Fibroblast of skin of right quadriceps (primary cell): ENCODE data around the gene NDUFS7.

Experiments used
- DNase-seq: peaks from one replicate; pipeline ENCODE4 v3.0.0-alpha.2; 2013

NDUFS7 gene

DNA sequence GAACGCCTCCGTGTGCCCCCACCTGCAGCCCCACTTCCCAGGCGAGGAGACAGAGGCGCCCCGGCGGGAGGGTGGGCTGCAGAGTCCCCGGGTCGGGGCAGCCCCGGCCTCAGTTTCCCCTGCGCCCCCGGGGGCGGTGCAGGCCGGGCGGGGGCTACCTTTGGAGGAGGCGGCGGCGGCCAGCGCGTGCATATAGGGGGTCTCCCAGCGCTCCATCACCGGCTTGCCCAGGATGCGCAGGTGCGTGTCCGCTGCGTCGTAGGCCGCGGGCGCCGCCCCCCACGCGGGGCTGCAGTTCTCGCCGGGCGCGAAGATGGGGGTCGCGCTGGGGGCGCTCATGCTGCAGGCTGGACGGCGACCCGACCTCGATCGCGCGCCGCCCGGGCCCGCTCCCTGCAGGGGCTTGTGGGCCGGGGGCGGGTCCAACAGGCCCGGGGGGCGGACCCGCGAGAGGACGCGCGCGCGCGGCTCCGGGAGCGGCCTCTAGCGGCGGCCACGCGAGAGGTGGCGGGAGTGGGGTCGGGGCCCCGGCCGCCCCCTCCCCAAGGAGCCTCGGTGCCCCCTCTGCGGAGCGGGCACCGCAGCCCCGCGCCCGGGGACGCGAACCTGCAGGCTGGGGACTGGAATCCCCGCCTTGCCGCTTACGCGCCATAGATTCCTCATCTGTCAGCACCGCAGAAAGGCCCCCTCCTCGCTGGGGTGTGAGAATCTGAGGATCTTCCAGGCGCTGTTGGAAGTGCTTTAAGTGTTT is 17.6 kb downstream of the NDUFS7 start, which contains the start of gene GAMT:
TSS of gene GAMT (minus strand) at position 405 of the 751 bp plus-strand sequence. CDS start at position 339, 66 bp downstream.
- peak; percentile 39 for DNase-seq

DNA sequence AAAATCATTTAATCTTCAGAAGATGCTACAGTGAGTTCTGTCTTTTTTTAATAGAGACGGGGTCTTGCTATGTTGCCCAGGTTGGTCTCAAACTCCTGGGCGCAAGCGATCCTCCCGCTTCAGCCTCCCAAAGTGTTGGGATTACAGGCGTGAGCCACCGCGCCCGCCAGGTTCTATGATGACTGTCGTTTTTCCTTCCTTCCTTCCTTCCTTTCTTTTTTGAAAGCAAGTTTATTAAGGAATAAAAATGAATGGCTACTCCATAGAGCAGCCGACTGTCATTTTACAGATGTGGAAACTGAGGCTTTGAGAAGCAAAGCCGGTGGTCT is 18.1 kb downstream of the NDUFS7 start:
- no peak for DNase-seq

DNA sequence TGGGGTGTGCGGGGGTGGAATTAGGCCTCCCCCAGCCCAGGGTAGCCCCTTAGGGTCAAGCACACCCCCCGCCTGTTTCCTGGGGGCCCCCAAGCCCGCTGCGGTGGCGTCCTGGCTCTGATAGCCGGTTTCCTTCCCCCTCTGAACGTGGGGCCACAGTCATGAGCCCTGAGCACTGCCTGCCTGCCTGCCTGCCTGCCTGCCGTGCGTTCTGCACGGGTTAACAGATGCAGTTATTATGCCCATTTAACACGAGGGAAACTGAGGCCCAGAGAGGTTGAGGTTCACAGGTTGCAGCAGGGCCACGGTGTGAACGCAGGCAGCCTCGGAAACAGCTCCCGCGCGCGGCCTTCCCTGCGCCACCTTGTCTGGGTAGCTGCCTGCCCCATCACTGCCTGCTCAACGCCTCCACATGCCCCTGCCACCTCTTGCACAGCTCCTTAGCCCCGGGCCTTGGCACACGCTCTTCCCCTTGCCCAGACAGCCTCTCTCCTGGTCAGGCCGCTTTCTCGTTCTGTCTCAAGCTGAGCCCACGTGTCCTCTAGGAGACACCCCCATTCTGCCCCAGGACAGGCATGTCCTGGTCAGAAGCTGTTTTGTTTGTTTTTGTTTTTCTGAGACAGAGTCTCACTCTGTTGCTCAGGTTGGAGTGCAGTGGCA is 18.8 kb downstream of the NDUFS7 start:
- DNase-seq = no peak

DNA sequence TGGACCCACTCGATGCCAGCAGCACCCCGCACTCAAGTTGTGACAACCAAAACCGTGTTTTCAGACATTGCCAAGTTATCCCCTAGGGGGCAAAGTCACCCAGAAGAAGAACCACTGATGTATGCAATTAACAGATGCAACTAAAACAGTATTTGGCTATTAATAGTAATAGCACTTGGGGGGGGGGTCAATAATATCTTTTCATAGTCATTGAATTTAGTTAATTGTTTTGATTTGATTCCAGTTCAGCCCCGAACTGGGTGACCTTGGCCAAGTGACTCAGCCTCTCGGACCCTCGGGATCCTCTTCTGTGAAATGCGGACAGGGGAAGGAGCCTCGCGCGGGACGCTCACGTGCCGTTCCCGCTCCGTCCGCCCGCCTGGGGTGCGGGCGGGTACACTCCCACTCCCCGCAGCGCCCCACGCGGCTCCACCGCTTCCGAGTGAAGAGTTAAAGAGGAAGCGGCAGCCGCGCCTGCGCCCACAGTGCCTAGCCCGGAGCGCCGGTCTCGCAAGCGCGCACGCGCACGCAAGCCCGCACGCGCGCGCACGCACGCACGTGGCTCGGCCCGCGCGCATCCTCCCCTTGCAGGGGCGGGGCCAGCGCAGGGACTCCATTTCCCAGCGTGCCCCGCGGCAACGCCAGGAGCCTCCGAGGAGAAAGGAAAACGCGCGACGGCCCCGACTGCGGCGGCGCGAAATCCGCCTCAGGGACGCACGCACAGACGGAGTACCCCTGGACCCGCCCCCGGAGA is 23.2 kb downstream of the NDUFS7 start:
- peak; percentile 99 for DNase-seq

DNA sequence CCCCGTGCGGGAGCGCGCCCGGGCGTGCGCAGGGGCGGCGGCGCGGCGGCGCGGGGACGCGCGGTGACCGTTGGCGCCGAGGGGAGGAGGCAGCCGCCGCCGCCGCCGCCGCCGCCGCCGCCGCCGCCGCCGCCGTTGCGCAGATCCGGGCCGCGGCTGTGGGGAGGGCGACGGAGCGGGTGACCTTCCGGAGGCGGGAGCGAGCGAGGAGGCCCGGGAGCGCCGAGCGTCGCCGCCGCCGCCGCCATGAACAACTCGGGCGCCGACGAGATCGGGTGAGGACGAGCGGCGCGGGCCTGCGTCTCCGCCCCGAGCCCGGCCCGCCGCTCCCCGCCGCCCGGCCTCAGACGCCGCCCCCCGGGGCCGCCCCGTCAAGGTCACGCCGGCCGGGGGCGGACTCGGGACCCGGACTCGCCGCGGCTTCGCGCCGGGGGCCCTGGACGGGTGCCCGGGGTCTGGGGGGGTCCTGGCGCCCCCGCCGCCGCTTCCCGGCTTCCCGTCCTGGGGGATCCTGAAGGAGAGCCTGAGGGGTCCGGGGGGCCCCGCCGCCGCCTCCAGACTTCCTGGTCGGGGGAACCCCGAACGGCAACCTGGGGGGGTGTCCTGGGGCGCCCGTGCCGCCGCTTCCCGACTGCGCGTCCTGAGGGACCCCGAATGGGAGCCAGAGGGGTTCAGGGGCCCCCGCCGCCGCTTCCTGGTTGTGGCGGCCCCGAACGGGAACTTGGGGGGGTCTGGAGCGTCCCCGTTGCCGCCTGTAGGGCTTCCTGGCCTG is 24.0 kb downstream of the NDUFS7 start, which contains the start of gene DAZAP1:
TSS of gene DAZAP1 (plus strand) at position 59 of the 772 bp plus-strand sequence. CDS start at position 247, 188 bp downstream.
- DNase-seq = peak; percentile 22

DNA sequence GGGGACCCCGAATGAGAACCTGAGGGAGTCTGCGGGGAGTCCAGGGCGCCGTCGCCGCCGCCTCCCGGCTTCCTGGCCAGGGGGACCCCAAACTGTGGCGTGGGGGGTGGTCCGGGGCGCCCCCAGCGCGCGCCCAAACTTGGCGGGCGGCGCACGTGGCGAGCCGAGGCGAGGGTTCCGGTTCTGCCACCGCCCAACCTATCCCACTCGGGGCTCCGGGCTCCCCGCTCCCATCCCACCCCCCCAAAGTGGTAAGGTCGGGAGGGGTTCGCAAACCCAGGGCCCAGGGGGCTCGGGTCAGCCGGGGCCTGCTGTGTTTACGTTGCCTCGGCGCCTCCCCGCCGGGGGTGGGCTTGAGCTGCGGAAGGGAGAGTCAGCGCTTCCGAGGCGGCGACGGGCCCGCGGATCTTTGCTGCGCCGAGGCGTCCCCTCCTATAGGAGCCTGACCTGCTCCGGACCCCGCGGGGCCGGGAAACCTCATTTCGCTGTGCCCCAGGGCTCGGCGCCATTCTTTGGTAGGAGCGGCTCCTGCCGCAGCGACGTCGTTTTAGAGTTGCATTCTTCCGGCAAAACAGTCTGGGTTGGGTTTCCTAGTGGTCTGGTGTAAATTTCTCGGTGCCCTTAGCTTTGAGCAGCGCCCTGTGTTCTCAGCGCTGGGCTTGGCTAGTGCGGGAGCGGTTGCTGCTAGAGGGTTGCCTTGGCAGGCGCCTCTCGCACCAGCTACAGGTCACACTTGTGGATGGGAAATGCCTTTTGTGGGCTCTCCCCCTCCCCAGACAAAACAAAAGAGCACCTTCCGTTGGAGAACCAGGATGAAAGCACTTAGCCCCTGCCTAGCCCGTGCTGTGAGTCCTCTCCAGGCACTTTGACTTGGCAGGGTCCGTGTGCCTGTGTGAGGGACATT is 24.8 kb downstream of the NDUFS7 start:
- peak; percentile 35 for DNase-seq

DNA sequence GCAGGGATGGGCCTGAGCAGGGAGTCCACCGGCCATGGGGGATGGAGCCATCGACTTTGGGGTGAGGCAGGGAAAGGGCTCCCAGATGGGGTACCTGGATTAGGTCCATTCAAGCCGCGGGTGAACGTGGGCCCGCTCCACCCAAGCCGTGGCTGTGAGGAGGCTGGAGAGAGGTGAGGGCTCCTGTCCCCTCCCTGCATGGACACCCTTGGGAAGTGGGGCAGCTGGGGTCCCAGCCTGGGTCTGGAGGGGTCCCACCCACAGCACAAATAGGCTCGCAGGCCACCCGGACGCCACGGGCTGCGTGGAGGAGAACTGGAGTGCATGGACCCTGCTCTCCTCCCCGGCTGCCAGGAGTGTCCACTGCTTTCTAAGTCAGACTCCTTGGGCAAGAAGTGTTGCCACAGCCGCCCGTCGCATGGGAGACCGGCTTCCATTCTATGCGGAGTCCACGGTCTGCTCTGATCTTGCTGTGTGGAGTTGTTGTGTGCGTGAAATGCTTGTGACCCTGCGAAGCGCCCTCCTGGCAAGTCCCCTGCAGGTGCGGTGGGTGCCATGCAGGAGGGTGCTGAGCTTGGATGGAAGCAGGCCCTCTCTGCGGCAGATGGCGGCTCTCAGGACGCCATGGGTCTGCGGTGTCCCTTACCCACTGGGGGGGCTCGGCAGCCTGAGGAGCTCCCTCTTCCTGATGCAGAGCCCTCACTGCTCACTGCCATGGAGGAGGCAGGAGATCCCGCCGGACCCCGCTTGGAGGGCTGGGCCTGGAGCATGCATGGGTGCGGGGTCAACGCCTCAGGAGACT is 25.7 kb downstream of the NDUFS7 start:
- no peak for DNase-seq

DNA sequence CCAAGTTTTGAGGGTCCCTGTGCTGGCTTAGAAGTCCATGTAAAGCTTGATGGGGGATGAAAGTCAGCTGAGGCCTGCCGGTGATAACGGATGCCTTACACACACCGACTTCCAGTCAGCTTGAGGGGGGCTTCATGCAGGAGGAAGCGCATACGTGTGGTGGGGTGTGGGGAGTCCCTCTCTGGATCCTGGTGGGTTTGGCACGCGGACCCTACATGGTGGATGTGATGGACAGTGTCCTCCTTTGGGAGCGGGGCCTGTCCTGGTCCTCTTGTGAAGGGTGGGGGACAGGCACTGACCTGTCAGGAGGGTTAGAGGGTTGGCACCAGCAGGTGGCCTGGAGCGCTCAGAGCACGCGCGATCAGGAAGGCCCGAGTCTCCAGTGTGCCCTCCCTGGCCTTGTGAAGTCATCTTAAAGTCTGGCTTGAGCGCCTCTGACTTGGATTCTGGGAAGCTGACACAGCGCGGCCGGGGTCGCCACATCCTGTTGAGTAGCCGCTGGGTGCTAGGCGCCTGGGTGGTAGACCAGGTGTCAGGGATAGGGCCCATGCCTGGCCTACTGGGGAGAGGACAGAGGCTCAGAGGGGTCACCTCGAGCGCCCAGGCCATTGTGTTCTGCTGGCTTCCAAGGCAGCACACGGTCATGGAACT is 26.6 kb downstream of the NDUFS7 start:
- DNase-seq = no peak

DNA sequence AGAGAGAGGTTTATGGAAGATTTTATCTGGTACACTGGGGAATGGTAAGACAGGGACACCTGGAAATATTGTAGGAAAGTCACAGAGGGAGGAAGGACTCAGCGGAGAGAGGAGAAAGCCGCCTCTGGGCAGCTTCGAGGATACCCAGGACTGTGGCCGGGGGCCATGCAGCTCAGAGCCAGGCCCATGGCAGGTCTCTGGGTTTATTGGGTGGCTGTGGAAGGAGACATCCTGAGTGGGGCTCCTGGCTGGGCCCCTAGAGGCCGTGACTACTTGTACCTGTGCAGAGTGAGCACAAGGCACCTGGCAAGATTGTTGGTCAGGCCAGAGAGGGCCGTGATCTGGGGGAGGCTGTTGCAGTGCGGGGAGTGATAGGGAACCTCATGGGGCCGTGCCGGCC is 27.1 kb downstream of the NDUFS7 start:
- no peak for DNase-seq

DNA sequence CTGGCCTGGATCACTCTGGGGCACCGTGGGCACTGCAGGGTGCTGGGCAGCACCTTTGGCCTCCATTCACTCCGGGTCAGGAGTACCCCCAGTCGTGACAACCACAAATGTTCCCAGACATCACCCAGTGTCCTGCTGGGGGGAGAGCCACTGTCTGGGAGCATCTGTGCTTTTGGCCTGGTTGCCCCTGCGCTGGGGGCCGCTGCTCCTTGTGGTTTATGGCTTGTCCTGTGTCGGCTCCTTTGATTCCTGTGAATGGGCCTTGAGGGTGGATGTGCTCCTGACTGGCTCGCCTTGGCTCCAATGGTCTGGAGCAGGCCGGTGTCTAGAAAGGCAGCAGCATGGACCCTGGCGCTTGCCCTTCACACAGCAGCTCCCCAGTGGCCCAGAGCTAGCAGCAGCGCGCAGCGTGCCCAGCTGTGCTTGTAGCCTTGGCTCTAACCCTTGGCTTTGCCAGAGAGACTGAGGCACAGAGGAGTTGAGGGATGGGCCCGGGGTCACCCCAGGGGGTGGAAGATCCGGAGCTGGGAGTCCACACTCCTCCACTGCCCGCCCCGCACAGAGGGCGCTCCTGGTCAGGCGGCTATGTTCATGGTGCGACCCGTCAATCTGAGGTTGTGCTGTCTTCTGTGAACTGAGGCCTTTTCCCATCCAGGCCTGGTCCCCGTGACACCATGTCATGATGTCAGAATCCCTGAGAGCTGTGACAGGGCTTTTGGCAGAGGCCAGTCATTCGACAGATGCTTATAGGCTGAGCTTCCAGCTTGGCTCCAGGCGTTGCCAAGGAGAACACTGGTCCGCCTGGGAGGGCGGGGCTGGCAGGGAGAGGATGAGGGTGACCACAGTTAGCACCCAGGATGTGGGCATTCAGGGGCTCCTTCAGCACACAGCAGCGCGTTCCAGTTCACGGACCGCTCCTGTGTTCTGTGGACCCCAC is 27.8 kb downstream of the NDUFS7 start:
- no peak for DNase-seq

DNA sequence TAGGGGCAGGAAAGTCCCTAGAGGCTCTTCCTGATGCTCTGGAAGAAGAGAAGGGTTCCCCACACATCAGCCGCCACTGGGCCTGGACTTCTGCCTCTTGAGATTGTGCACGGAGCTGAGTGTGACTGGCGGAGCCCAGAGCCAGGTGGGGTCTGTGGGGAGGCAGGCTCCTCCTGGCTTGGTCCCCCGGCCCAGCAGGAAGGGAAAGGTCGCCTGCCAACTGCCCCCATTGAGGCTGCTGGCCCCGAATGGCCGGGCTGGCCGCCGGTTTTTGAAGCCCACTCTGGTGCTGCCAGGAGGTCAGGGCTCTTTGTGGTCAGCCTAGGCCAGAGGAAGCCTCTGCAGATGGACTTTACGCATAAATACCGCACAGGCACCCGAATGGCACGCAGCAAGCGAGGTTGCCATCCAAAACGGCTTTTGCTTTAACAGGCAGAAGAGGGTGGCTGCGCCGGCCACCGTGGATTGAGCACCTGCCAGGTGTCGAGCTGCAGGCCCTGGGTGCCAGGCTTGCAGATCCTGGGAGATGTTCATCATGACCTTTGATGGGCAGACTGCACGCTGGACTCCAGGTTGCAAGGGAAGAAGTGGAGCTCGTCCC is 28.7 kb downstream of the NDUFS7 start:
- no peak for DNase-seq

DNA sequence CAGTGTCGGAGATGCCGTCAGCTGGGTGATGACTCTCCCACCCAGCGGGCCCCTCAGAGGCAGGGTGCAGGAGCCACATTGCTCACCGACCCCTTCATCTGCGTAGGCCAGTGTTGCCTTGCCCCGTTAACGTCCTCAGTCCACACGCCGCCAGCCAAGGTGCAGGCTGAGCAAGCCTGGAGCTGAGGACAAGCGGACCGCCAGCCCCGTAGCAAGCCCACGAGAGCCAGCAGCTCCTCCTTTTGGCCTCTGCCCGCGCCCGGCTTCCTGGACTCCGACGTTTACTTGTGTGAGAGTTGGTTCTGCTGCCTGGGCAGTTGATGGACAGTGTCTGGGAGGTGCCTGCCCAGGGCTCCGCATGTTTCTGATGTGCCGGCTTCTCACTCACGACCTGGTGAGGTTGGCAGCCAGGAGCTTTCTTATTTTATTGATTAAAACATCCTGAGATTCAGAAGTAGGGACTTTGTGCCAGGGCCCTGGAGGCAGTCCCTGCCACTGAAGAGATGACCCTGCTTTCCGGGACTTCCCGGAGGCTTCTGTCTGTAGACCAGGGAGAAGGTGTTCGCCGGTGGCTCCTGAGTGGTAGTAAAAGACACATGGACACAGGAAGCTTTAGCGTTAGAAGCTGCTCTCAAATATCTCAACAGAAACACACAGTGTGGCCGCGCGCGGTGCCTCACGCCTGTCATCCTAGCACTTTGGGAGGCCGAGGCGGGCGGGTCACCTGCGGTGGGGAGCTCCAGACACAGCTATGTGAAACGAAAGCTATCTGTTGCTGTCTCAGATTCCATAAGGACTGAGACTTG is 29.5 kb downstream of the NDUFS7 start:
- no peak for DNase-seq

DNA sequence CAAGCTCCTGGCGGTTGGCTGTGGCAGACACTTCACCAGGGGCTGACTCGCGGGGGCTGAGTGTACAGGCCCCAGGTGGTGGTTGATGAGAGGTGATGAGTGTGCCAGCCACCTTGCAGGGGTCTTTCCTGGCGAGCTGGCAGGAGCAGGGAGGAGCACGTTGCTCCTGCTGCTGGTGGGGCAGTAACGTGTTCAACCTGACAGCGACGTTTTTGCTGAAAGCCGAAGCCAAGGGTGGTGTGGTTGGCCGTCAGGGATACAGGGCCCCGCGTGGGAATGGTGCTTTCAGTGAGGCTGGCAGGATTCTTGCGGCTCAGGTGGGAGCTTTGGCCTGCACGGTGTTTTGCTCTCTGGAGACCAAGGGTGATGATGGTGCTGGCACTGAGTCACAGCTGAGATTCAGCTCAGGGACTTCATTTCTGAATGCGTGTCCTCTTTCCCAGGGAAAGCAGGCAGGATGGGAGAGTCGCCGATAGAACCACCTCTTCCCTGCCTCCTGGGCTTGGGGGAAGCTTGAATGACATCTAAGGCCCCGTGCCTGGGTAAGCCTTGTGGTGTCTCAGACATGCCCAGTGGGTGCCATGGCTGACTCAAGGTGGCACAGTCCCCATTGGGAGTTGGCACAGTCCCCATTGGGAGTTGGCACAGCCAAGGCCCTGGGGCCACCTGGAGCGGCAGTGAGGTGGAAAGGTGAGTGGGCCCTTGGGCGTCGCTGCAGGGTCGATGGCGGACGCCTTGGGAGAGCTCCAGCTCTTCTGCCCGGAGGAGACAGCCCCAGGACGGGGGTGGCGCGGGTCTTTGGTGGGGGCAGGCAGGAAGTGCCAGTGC is 32.5 kb downstream of the NDUFS7 start:
- no peak for DNase-seq

DNA sequence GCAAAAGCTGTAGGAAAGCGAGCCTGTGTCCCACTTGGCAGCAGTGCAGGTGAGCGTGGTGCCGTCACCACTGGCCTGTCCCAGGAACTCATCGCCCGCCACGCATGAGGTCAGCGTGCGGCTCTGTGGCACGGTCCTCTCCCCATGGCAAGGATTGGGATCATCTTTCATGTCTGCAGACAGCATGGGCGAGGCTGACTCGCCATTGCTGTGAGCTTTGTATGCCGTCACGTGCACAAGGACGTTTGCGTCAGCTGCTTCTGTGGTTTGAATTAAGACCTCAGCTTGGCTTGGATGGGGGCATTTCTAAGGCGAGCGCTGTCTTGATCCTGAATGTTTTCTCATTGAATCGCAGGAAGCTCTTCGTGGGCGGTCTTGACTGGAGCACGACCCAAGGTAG is 33.4 kb downstream of the NDUFS7 start:
- DNase-seq = peak; percentile 56

DNA sequence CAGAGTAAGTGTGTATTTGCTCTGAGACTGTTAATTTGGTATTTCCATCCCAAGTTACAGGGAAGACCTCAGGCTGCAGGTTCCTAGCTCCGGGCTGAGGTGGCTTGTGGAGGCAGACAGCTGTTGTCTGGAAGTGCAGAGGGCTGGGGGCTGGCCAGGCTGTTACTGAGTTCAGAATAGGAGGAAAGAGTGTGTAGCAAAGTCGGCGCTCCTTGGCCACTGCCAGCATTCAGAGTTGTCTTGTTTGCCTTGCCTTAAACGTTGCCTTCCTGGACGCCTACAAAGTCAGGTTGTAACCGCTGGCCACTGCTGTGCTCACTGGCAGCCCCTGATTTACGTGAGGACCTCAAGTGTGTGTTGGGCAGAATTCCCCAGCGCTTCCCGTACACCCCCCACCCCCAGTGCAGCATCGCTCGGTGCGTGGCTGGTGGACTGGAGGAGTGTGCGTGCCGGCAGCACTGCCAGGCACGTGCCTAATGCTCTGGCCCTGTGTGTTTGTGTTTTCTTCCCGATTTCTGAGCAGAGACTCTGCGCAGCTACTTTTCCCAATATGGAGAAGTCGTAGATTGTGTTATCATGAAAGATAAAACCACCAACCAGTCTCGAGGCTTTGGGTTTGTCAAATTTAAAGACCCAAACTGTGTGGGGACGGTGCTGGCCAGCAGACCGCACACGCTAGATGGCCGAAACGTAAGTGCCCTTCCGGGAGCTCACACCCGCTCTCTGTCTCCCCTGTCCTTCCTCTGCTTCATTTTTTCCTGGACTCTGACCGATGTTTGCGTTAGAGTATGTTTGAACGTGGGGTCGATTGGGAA is 34.2 kb downstream of the NDUFS7 start:
- no peak for DNase-seq

DNA sequence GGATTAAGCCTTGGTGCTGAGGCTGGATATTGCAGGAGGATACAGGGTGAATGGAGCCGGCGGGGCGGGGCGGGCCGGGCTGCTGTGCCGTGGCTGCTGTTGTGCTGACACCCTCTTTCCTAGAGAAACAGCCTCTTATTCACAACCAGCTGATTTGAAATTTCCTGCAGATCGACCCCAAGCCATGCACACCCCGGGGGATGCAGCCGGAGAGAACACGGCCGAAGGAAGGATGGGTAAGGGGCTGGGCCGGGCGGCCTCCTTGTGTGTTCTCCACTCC is 34.7 kb downstream of the NDUFS7 start:
- DNase-seq = no peak
